ENCODE data around the gene CUX1.

CUX1 gene

DNA sequence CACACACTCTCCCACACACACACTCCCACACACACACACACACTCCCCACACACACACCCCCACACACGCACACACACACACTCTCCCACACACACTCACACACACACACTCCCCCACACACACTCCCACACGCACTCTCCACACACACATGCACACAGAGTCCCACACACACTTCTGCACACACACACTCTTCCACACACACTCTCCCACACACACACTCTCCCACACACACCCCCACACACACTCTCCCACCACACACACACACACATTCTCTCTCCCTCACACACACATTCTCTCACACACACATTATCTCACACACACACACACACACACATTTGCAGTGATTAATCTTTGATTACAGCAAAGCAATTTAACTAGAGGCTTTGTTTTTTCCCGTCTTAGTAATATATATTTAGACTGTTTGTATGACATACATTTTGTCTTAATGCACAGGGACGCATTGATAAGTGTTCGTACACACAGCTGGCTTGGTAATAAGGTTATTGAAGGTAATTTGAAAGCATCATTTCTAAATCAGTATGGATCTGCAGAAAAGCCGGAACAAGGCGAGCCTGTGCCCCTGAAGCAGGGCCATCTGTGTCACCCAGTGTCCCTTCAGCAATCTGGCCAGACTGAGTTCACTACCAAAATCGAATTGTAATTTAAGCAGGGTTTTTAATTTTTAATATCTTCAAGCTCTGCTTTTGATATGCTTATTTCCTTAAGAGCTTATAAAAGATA lies 399.3 kb downstream of the CUX1 start:
- no peak overlapping the region for H3K27ac ChIP-seq (ENCODE audit: low read depth, low read length)
- peaks cover 4% of the 10 kb centered on the region; the same call in 1 of the 2 replicates for H3F3A ChIP-seq (ENCODE audit: control insufficient read depth, insufficient read depth)
- TF ChIP-seq, protein P1, sequence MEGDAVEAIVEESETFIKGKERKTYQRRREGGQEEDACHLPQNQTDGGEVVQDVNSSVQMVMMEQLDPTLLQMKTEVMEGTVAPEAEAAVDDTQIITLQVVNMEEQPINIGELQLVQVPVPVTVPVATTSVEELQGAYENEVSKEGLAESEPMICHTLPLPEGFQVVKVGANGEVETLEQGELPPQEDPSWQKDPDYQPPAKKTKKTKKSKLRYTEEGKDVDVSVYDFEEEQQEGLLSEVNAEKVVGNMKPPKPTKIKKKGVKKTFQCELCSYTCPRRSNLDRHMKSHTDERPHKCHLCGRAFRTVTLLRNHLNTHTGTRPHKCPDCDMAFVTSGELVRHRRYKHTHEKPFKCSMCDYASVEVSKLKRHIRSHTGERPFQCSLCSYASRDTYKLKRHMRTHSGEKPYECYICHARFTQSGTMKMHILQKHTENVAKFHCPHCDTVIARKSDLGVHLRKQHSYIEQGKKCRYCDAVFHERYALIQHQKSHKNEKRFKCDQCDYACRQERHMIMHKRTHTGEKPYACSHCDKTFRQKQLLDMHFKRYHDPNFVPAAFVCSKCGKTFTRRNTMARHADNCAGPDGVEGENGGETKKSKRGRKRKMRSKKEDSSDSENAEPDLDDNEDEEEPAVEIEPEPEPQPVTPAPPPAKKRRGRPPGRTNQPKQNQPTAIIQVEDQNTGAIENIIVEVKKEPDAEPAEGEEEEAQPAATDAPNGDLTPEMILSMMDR (IDR thresholded peaks at IDR 0.05; ENCODE audit: low read depth, low read length, poor library complexity, severe bottlenecking) = no peak
- TF ChIP-seq EZH2phosphoT487 (IDR thresholded peaks at IDR 0.05; ENCODE audit: borderline replicate concordance, low read length) = no peak
- no peaks in the 10 kb centered on the region for H3K9me2 ChIP-seq (replicated peaks; ENCODE audit: control insufficient read depth, low read length)
- H3K9me3 ChIP-seq (ENCODE audit: control insufficient read depth, insufficient read depth, low read length) = no peaks in the 10 kb centered on the region
- no peaks in the 10 kb centered on the region for H3K27me3 ChIP-seq (ENCODE audit: control insufficient read depth, low read length)
- H3K79me2 ChIP-seq (ENCODE audit: control insufficient read depth, low read length) = peaks cover 8% of the 10 kb centered on the region; the same call in 1 of the 2 replicates
- H3K4me2 ChIP-seq (ENCODE audit: low read length) = no peak overlapping the region
- 0 out of 2 replicates have a peak, but pooled peaks cover 3% of the 10 kb centered on the region for H4K20me1 ChIP-seq (ENCODE audit: control insufficient read depth, insufficient read depth, low read depth, low read length)
- H3K4me1 ChIP-seq (ENCODE audit: control insufficient read depth, low read length) = peaks cover 48% of the 10 kb centered on the region
- H3K36me3 ChIP-seq (ENCODE audit: control insufficient read depth, low read length) = peaks cover 71% of the 10 kb centered on the region
- H3K4me3 ChIP-seq (ENCODE audit: low read length) = no peak overlapping the region

DNA sequence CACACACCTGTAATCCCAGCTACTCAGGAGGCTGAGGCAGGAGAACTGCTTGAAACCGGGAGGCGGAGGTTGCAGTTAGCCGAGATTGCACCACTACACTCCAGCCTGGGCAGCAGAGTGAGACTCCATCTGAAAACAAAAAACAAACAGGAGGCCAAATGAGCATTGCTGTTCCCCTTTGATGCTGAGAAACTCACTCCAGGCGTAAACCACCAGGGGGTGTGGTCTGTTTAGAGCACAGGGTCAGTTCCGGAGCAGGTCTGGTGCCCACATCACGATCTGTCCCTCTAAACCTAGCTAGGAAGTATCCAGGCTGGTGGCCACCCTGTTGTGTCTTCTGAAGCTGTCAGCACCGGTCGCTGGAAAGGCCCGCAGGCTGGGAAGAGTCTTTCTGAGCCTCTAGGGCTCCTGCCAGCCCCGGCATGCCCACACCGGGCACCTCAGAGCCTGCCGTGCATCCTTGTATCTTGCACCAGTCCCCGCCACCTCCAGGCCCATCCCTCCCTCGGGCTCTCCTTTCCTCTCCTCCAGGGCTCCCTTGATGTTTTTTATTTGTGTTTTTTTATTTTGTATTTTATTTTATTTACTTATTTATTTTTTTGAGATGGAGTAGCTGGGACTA lies 402.9 kb downstream of the CUX1 start:
- Histone ChIP-seq H3F3A (ENCODE audit: control insufficient read depth, insufficient read depth) (peaks cover 4% of the 10 kb centered on the region; the same call in 1 of the 2 replicates), H3K79me2 (ENCODE audit: control insufficient read depth, low read length) (peaks cover 5% of the 10 kb centered on the region; the same call in 1 of the 2 replicates), H3K27me3 (ENCODE audit: control insufficient read depth, low read length) (no peaks in the 10 kb centered on the region), H3K27ac (ENCODE audit: low read depth, low read length) (no peak overlapping the region), H3K36me3 (ENCODE audit: control insufficient read depth, low read length) (peaks cover 50% of the 10 kb centered on the region), H3K4me1 (ENCODE audit: control insufficient read depth, low read length) (peaks cover 21% of the 10 kb centered on the region), H3K4me3 (ENCODE audit: low read length) (no peak overlapping the region), H4K20me1 (ENCODE audit: control insufficient read depth, insufficient read depth, low read depth, low read length) (0 out of 2 replicates have a peak, but pooled peaks cover 3% of the 10 kb centered on the region), H3K9me2 (replicated peaks; ENCODE audit: control insufficient read depth, low read length) (no peaks in the 10 kb centered on the region), H3K4me2 (ENCODE audit: low read length) (no peak overlapping the region), H3K9me3 (ENCODE audit: control insufficient read depth, insufficient read depth, low read length) (no peaks in the 10 kb centered on the region)
- no peak for TF ChIP-seq EZH2phosphoT487 (IDR thresholded peaks at IDR 0.05; ENCODE audit: borderline replicate concordance, low read length)
- TF ChIP-seq, protein P1 (IDR thresholded peaks at IDR 0.05; ENCODE audit: low read depth, low read length, poor library complexity, severe bottlenecking) = peak; percentile 11

DNA sequence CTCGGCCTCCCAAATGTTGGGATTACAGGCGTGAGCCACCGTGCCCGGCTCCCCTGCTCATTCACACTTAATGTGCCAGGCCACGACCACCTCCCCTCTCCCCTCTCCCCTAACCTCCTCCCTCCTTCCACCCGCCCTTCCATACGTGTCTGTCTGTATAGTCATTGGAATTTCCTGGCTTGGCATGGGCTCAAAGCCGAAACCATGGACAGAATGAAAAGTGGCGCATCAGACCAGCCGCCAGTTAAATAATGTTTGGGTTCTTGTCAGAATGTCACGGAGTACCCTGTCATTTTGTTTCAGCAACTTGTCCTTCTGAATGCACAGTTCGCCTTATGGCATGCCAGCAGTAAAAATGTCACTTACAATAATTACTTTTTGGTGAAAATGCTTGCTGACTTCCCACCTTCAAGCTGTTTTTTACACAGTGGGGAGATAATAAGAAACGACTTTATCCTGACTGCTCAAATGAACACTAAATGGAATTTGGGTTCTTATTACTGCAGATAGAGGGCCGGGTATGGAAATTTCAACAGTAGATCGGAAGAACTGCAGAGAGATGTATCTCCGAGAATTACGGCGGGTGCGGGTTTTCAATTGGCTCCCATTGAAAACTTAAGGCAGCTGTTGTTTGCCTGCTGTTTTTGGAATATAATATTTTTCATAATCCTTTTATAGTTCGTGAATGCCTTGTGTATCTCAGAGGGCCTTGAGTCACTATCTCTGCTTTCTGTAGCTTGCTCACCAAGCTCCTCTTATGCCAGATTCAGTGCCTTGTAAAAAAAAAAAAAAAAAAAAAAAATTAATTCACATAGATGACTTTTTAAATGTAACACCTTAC lies 403.8 kb downstream of the CUX1 start:
- Histone ChIP-seq H3K79me2 (ENCODE audit: control insufficient read depth, low read length) (peaks cover 5% of the 10 kb centered on the region; the same call in 1 of the 2 replicates), H3K27ac (ENCODE audit: low read depth, low read length) (no peak overlapping the region), H3K9me2 (replicated peaks; ENCODE audit: control insufficient read depth, low read length) (no peaks in the 10 kb centered on the region), H3K9me3 (ENCODE audit: control insufficient read depth, insufficient read depth, low read length) (no peaks in the 10 kb centered on the region), H3K4me2 (ENCODE audit: low read length) (0 out of 2 replicates have a peak overlapping the region, but pooled peaks have one; percentile 9), H4K20me1 (ENCODE audit: control insufficient read depth, insufficient read depth, low read depth, low read length) (0 out of 2 replicates have a peak, but pooled peaks cover 3% of the 10 kb centered on the region), H3K27me3 (ENCODE audit: control insufficient read depth, low read length) (no peaks in the 10 kb centered on the region), H3K4me1 (ENCODE audit: control insufficient read depth, low read length) (peaks cover 19% of the 10 kb centered on the region), H3F3A (ENCODE audit: control insufficient read depth, insufficient read depth) (peaks cover 4% of the 10 kb centered on the region; the same call in 1 of the 2 replicates), H3K36me3 (ENCODE audit: control insufficient read depth, low read length) (peaks cover 42% of the 10 kb centered on the region), H3K4me3 (ENCODE audit: low read length) (no peak overlapping the region)
- TF ChIP-seq, protein P1 (IDR thresholded peaks at IDR 0.05; ENCODE audit: low read depth, low read length, poor library complexity, severe bottlenecking) = no peak
- TF ChIP-seq EZH2phosphoT487 (IDR thresholded peaks at IDR 0.05; ENCODE audit: borderline replicate concordance, low read length) = no peak
